Stimulated activated CD8-positive, alpha-beta memory T cell treated with anti-CD3 and anti-CD28 coated beads, Interleukin-12 subunit alpha, Interleukin-12 subunit beta, amount 100 ng/mL, for 4 hours (primary cell): Measurements from ENCODE around the gene TAF6L.
"Not testable (repeated sequence)": the region's sequence is repeated elsewhere in the genome, so short reads cannot be mapped to it uniquely, and the experiment has no call there.

Experiments used
- DNase-seq: peaks from one replicate; pipeline ENCODE4 v3.0.0-alpha.2; 2020; ENCODE audit warnings: low read depth

Gene TAF6L

DNA sequence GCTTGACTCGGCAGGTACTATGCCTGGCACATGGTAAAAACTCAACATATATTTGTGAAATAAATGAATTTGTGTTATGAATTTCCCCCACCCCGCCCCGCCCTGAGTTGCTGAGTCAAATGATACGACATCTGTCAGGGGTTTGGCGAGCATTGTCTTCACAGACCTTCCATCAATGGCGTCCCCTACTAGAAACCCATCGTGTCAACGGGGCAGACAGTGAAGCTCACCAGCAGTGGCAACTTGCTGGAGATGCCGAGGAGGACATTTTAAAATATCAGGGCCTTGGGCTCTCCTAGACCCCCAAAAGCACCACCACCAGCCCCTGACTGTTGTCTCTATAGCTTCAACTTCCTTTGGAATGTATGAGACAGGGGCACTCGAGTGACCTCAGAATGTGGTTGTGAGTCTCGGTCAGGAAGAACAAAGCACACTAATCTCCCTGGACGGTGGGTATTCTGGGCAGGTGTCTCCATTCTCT, 34.8 kb downstream of the TAF6L start:
- no peak for DNase-seq

DNA sequence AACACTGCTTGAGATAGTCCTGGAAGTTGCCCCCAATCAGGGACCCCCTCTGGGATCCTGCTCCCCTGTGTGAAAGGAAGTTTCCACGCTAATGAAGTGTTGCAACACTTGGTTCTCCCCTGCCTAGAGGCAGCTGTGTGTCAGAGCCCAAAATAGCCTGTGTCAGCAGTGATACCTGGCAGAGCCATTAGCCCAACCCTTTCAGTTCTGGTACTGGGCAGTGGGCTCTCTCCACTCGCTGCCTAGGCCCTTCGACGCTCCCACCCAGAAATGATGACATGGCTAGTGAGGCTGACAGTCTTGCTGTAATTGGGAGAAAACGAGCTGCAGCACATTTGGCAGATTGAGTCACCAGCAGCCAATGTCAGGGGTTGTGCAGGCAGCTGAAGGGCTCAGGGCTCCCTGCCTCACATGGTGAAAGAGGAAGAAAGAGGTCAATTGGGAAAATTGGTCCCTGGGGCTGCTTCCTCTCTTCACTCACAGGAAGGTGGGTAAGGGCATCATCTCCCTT, 35.5 kb downstream of the TAF6L start:
- DNase-seq: no peak

DNA sequence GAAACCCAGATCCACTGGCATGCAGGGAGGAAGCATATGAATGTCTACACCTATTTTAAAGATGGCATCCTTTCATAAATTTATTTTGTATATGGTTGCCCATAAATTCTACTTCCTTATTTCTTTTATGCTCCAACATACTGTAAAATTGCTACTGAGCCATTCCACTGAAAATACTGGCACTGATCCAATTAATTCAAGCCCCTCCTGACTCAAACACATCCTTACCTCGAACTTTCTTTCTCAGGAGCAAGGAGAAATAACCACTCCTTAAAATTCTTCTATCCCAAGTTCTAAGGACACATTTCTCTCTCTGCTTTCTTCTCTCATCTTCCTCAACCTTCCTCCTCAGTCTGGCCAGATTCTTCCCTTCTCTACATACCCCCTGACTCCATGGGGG, 39.6 kb downstream of the TAF6L start:
- DNase-seq: no peak

DNA sequence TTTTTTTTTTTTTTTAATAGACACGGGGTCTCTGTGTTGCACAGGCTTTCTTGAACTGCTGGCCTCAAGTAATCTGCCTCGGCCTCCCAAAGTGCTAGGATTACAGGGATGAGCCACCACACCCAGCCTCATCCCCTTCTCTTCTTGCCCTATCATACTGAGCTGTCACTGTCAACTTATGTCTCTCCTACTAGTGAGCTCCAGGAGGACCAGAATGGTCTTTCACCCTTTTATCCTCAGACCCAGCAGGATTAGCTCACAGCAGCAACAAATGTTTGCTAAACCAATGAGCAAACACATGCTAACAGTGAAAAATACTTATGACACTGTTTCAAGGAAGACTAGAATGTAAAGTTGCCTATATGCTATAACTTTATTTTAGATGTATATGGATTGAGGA, 40.5 kb downstream of the TAF6L start:
- no peak for DNase-seq

DNA sequence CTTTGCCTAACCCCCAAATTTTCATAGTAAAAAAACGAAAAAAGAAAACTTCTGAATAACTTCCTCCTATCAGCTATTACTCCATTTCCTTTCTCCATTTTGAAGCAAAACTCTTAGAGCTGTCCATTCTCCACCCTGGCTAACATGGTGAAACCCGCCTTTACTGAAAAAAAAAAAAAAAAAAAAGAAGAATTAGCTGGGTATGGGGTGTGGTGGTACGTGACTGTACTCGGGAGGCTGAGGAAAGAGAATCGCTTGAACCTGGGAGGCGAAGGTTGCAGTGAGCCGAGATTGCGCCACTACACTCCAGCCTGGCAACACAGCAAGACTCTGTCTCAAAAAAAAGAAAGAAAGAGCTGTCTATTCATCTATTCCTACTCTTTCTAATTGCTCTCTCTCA, 45.4 kb downstream of the TAF6L start:
- no peak for DNase-seq

DNA sequence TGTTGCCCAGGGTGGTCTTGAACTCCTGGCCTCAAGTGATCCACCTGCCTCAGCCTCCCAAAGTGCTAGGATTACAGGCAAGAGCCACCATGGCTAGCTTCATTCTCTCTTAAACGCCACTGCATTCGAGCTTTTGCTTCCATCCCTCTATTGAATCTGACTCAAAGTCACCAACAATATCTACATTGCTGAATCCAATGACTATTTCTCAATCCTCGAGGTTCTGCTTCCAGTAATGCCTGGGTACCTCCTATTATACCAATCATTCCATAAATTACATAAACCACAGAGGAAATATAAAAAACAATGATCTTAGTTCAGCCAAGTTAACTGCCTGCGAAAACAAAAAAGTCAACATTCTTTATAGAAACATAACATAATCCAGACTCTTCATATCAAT, 45.9 kb downstream of the TAF6L start:
- DNase-seq: no peak

DNA sequence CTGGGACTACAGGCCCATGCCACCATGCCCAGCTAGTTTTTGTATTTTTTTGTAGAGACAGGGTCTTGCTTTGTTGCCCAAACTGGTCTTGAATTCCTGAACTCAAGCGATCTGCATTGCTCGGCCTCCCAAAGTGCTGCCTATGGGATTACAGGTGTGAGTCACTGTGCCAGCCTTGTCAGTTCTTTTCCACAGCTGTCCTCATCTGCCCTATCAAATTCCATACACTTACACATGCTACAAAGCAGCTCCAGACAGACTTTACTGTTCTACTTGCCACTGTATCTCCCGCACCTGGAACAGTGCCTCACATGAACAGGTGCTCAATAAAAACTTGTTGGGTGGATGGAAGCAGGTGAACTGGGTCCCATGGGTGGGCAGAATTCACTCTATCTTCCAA, 52.5 kb downstream of the TAF6L start:
- no peak for DNase-seq

DNA sequence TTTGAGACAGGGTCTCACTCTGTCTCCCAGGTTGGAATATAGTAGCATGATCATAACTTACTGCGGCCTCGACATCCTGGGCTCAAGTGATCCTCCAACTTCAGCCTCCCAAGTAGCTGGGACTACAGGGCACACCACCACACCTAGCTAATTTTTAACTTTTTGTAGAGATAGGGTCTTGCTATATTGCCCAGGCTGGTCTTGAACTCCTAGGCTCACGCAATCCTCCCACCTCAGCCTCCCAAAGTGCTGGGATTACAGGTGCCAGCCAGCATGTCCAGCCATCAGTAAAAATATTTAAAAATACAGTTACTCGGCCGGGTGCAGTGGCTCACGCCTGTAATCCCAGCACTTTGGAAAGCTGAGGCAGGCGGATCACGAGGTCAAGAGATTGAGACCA, 56.9 kb downstream of the TAF6L start:
- DNase-seq: not testable (repeated sequence)

DNA sequence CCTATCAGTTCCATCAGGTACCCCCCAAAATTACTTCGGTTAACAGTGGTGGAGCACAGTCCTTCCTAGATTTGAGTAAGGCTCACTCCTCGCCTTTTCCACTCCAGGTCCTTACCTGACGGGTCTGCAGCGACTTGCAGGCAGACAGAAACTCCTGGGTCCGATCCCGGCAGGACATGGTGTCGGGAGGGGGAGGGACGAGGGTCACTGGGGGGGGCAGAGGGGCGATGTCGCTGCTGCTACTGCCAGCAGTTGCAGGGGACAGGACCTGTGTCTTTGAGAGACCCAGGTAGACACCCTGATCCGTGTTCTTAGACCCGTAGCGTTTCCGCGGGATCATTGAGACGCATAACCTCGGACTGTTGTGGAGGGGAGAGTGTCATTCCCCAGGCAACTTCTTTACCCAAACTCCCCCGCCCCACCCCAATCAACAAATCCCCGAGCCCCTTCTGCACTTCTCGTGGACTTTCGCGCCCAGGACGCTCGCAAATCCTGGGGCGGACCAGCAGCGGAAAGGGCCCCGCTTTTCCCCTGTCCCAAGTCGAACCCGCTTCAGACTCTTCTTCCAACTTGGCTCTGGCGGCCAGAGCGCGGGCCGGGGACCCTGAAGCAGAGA, 59.8 kb downstream of the TAF6L start:
- no peak for DNase-seq

DNA sequence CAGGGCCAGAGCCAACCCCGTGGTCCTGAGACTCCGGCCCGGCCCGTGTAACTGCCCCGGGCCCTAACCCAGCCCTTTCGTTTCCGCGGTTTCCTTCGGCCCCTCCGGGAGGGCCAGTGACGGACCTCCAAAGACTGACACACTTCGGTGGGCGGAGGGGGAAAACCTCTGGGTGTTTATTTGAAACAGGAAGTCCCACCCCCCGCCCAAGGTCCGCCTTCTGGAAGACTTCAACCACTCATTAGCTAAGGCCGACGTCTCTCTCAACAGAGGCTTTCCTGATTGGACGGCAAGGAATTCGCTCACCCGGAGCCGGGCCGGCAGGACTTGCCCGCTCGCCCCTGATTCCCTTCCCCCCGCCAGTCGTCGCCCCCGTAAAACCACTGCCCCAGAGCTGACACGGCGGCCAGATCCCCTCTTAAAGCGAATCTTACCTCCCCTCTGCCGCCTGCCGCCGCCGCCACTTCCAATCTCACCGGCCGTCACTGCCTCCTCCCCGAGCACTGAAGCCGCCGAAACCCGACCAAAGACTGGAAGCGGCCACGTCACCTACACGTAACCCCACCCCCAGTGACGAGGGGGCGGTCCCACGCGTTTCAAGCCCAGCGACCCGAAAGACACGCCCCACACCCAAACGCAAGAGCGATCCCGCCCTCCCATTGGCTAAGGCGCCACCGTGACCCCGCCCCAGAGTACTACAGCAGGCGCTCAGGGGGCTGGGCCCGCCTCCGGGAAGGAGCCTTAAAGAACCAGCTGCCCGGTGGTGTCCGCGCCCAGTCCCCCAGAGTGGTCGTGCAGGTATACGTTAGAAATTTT, 60.5 kb downstream of the TAF6L start, which contains the start of gene STX5:
Gene STX5, minus strand, starts transcription at position 532 of the 816 bp plus-strand sequence. CDS start 808 bp downstream, outside the sequence.
- peak; percentile 98 for DNase-seq

DNA sequence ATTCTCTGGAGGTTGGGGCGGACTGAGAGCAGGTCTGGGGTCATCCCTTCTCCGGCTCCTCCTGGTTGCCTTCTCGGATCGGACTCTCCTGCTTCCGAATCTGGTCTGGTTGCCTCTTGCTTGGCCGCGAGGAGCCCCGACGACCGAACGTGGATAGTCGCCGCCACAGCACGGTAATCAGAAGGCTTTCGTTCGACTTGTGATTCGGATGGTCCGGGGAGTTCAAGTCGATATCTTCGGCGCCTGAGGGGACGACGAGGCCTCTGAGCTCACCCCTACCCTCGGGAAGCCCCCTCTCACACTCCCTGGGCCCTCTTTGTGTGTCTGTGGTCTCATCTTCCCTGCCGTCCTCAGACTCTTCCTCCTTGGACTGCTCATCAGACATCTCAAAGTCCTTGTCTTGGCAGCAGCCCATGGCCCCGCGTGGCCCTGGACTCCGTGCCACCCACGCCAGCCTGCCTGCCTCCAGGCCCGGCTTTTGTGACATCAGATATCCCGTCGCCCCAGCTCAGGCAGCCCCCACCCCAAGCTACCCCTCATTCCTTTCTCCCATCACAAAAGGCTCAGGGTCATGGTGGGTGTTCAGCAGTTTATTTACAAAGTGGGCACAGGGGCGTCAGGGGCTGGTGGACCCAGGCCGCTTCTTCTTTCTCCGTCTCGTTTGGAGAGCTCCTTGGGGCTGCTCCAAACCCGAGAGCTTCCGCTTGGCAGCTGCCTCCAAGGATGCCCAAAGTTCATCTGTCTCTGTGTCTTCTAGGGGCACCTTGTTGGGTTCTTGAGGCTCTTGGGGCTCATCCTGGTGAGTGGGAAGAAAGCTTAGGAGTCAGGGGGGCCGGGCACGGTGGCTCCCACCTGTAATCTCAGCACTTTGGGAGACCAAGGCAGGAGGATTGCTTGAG, 61.4 kb downstream of the TAF6L start, which contains the start of gene TEX54:
Gene TEX54, minus strand, starts transcription at position 506 of the 899 bp plus-strand sequence.
- no peak for DNase-seq

DNA sequence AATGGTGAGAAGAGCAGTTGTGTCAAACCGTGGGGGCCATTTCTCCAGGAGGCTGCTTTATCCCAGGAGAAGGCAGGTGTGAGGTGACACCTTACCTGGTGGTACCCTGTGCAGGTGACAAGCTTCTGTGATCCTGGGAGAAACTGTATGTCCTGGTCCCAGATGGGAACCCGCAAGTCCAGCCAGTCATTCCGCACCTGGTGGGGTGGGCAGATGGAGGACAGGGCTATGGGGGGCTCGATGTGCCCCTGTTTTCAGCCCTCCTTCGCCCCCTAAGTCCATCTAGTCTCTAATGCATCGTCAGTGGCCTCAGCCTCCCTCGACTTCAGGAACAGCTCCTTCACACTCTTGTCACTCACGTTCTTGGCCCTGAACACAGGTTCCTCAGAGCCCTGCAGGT, 64.1 kb downstream of the TAF6L start:
- no peak for DNase-seq
